ENCODE data around the gene SH3GLB1. TPM values are rescaled to one million over a fixed set of nuclear protein-coding genes. Genes with fewer than 3 reads are reported as not detected.
A peak's percentile ranks its signal among the peaks of the same experiment; 100 is the strongest.

The SH3GLB1 gene
- polyA plus RNA-seq, 2 of the 4 experiments (the other 2 are of a cell fraction) = 22.2 to 33.9 TPM

- Histone ChIP-seq H3K4me1 (peaks cover 27% of the 10 kb centered on the region), H3K4me3 (no peak overlapping the region), H3K27ac (peak overlapping the region in 1 of 2 experiments; percentile 47; a peak in 2 of 6 replicates), H3K4me2 (peak overlapping the region; percentile 40; the same call in 2 of the 3 replicates), H3K9me3 (no peaks in the 10 kb centered on the region)
- no peak for TF ChIP-seq EP300 (IDR thresholded peaks at IDR 0.05)
- TF ChIP-seq, protein P1, sequence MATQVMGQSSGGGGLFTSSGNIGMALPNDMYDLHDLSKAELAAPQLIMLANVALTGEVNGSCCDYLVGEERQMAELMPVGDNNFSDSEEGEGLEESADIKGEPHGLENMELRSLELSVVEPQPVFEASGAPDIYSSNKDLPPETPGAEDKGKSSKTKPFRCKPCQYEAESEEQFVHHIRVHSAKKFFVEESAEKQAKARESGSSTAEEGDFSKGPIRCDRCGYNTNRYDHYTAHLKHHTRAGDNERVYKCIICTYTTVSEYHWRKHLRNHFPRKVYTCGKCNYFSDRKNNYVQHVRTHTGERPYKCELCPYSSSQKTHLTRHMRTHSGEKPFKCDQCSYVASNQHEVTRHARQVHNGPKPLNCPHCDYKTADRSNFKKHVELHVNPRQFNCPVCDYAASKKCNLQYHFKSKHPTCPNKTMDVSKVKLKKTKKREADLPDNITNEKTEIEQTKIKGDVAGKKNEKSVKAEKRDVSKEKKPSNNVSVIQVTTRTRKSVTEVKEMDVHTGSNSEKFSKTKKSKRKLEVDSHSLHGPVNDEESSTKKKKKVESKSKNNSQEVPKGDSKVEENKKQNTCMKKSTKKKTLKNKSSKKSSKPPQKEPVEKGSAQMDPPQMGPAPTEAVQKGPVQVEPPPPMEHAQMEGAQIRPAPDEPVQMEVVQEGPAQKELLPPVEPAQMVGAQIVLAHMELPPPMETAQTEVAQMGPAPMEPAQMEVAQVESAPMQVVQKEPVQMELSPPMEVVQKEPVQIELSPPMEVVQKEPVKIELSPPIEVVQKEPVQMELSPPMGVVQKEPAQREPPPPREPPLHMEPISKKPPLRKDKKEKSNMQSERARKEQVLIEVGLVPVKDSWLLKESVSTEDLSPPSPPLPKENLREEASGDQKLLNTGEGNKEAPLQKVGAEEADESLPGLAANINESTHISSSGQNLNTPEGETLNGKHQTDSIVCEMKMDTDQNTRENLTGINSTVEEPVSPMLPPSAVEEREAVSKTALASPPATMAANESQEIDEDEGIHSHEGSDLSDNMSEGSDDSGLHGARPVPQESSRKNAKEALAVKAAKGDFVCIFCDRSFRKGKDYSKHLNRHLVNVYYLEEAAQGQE (IDR thresholded peaks at IDR 0.05) = no peak
- TF ChIP-seq ZSCAN20 (CRISPR knock-in tag; IDR thresholded peaks at IDR 0.05) = no peak
- TF ChIP-seq GATA3 (IDR thresholded peaks at IDR 0.05; ENCODE audit: borderline replicate concordance) = no peak
- TF ChIP-seq HMGXB4 (CRISPR knock-in tag; IDR thresholded peaks at IDR 0.05; ENCODE audit: borderline replicate concordance) = no peak
- TF ChIP-seq MYC (IDR thresholded peaks at IDR 0.05; ENCODE audit: borderline replicate concordance, low read length) = no peak
- TF ChIP-seq HOXB13 (CRISPR knock-in tag; IDR thresholded peaks at IDR 0.05; ENCODE audit: low read depth) = no peak
- TF ChIP-seq CHD4 (IDR thresholded peaks at IDR 0.05; ENCODE audit: borderline replicate concordance) = no peak
- ATAC-seq = no peak
- ChIA-PET POLR2A (interaction anchor here (1.3 kb wide), 1 partner anchor 126 kb away, joined by 6 read pairs; the partner anchor contains the start of genes HS2ST1 and SELENOF), CTCF (no interaction called here)
- no peak for DNase-seq (ENCODE audit: low read depth in 1 of 2, low spot score in 1 of 2)
- FAIRE-seq = no peak
Observed at GRCh38 chr1:86787621-86788020, 83.2 kb downstream of the SH3GLB1 start.

DNA sequence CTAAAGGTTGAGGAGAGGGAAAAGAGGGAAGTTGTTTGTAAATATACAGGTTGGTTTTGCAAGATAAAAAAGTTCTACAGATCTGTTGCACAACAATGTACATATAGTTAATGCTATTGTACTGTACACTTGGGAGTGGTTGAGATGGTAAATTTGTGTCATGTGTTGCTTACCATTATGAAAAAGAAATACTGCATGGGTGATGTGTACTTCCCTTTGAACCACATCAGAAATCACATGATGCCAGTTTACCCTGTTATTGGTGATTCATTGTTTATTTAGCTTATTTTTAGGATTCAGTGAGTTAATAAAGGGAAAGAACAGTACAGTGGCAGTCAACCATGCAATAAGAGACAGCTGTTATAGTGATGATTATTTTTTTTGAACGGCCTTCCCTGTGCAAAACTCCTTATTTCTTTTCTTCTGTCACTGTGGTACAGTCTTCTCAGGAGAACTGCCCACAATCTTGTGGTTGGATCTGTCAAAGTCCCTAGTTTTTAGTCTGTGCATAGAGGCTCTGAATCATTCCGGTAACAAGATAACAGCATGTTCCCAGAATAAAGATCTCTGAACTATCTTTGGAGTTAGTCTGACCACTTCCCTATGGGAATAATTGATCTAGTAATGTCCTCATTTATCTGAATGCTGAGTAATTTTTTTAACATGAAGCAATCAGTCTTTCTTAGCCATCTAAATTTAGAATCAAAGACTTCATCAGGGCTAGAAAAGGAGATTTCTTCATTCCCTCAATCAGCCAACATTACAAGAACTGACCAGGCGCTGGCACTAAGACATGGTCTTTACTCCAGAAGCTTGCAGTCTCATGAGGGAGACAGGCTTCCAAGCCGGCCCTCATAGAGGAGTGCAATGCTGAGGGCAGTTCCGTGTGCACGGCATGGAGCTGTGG, 84.2 kb downstream of the SH3GLB1 start:
- H3K27ac ChIP-seq = peak overlapping the region; percentile 69 to 73; a peak in 5 of 6 replicates
- H3K9me3 ChIP-seq = no peaks in the 10 kb centered on the region
- peaks cover 34% of the 10 kb centered on the region for H3K4me1 ChIP-seq
- H3K4me3 ChIP-seq = no peak overlapping the region
- WGBS (ENCODE audit: missing lambda C conversion rate) = 72% methylated on average over 6 of the region's 6 CpGs
- FAIRE-seq (no peak), ATAC-seq (peak; percentile 33 to 65; a peak in 5 of 6 replicates), DNase-seq (ENCODE audit: low read depth in 1 of 2, low spot score in 1 of 2) (peak in 1 of 2 experiments; percentile 19)
- CTCF ChIA-PET = interaction anchor here (2.1 kb wide), 1 partner anchor 84 kb away, joined by 4 read pairs; the partner anchor contains the start of gene SH3GLB1
- POLR2A ChIA-PET = interaction anchor here (1.3 kb wide), 1 partner anchor 125 kb away, joined by 6 read pairs; the partner anchor contains the start of genes HS2ST1 and SELENOF
- peak overlapping the region; percentile 40 for H3K4me2 ChIP-seq
- TF ChIP-seq BHLHE40 (IDR thresholded peaks at IDR 0.05; ENCODE audit: low read depth, low read length) = no peak
- TF ChIP-seq ESRRA (IDR thresholded peaks at IDR 0.05; ENCODE audit: borderline replicate concordance, low read length) = no peak
- TF ChIP-seq BCL3 (IDR thresholded peaks at IDR 0.05) = no peak
- no peak for TF ChIP-seq GATA3 (IDR thresholded peaks at IDR 0.05; ENCODE audit: borderline replicate concordance)
- peak; percentile 34; the same call in 1 of the 2 replicates for TF ChIP-seq JUNB (IDR thresholded peaks at IDR 0.05)
- TF ChIP-seq EHF (CRISPR knock-in tag; IDR thresholded peaks at IDR 0.05) = no peak
- TF ChIP-seq CTCF (IDR thresholded peaks at IDR 0.05) = no peak
- no peak for TF ChIP-seq ZNF302 (CRISPR knock-in tag; IDR thresholded peaks at IDR 0.05)
- TF ChIP-seq, protein P2, sequence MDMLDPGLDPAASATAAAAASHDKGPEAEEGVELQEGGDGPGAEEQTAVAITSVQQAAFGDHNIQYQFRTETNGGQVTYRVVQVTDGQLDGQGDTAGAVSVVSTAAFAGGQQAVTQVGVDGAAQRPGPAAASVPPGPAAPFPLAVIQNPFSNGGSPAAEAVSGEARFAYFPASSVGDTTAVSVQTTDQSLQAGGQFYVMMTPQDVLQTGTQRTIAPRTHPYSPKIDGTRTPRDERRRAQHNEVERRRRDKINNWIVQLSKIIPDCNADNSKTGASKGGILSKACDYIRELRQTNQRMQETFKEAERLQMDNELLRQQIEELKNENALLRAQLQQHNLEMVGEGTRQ (IDR thresholded peaks at IDR 0.05) = peak; percentile 55
- TF ChIP-seq CHD2 (IDR thresholded peaks at IDR 0.05; ENCODE audit: low read length, partially characterized antibody) = no peak
- no peak for TF ChIP-seq PHF8 (IDR thresholded peaks at IDR 0.05; ENCODE audit: borderline replicate concordance, low read depth)
- no peak for TF ChIP-seq NFE2L2 (conservative IDR thresholded peaks at IDR 0.05; ENCODE audit: low read length)
- TF ChIP-seq HMGXB4 (CRISPR knock-in tag; IDR thresholded peaks at IDR 0.05; ENCODE audit: borderline replicate concordance) = no peak
- 0 out of 2 replicates have a peak, but pooled peaks have one; percentile 24 for TF ChIP-seq FOSL2 (IDR thresholded peaks at IDR 0.05)
- peak; percentile 10; the same call in 1 of the 2 replicates for TF ChIP-seq FOSL2 (CRISPR knock-in tag; IDR thresholded peaks at IDR 0.05)
- TF ChIP-seq RARB (CRISPR knock-in tag; IDR thresholded peaks at IDR 0.05) = no peak
- no peak for TF ChIP-seq CHD4 (IDR thresholded peaks at IDR 0.05; ENCODE audit: borderline replicate concordance)

All from A549 (cell line).